Neural cell (in vitro differentiated cells): ENCODE results near the gene FCN1.

ENCODE experiments used
- MXI1 ChIP-seq: fragments of 450-650 bp; conservative IDR thresholded peaks from 2 replicates; pipeline ENCODE4 v1.6.1; 2014; ENCODE audit warnings: antibody characterized with exemption, mild to moderate bottlenecking; ENCODE audit not compliant: poor library complexity, severe bottlenecking
- REST ChIP-seq: IDR thresholded peaks from 2 replicates; pipeline ENCODE4 v1.6.1; 2012; ENCODE audit warnings: borderline replicate concordance
- SMC3 ChIP-seq: fragments of 450-650 bp; conservative IDR thresholded peaks from 2 replicates; pipeline ENCODE4 v1.6.1; 2014; ENCODE audit warnings: antibody characterized with exemption, mild to moderate bottlenecking, moderate library complexity; ENCODE audit not compliant: poor library complexity
- TF ChIP-seq, protein P1 (sequence below): fragments of 450-650 bp; IDR thresholded peaks from 2 replicates; pipeline ENCODE4 v1.5.1; 2014; ENCODE audit warnings: antibody characterized with exemption, mild to moderate bottlenecking, moderate library complexity; ENCODE audit not compliant: poor library complexity, severe bottlenecking

DNA sequence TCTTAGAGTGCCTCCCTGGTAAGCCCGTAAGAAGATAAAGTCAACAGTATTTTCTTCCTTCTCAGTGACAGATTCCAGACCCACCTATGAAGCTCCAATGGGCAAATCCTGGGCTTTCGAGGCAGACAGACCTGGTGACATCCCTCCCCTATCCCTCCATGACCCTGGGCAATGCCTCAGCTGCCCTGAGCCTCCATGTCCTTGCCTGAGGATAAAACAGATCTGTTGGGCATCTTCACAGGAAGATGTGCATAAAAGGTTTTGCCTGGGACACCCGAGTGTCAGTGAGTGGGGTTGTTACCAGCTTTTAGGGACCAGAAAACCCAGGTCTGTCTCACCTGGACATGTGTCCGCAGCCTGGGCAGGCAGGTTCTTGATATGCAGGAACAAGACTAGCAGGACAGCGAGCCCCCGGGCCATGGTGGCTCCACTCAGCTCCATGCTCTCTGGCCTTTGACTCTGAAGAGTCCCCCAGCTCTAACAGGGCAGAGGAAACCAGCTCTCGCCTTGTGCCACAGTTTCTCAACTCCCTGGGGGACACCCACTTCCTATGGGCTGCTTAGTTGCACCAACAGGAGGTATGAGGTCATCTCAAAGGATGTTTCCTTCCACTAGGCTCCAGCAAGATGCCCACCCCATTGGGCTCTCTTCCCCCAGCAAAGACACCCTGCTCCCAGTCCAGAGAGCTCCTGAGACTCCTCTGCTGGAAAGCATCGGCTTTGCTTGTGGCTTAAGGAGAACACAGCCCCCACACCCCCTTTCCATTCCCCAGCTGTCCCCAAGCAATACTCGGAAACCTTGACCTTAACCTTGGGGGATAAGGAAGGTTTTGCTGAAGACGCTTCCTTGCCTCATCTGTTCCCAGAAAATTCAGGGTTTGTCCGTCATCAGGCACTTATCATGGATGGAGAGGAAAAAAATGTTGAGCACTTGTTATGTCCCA lies at the start of gene FCN1:
- TF ChIP-seq, protein P1, sequence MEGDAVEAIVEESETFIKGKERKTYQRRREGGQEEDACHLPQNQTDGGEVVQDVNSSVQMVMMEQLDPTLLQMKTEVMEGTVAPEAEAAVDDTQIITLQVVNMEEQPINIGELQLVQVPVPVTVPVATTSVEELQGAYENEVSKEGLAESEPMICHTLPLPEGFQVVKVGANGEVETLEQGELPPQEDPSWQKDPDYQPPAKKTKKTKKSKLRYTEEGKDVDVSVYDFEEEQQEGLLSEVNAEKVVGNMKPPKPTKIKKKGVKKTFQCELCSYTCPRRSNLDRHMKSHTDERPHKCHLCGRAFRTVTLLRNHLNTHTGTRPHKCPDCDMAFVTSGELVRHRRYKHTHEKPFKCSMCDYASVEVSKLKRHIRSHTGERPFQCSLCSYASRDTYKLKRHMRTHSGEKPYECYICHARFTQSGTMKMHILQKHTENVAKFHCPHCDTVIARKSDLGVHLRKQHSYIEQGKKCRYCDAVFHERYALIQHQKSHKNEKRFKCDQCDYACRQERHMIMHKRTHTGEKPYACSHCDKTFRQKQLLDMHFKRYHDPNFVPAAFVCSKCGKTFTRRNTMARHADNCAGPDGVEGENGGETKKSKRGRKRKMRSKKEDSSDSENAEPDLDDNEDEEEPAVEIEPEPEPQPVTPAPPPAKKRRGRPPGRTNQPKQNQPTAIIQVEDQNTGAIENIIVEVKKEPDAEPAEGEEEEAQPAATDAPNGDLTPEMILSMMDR: no peak
- TF ChIP-seq MXI1: no peak
- no peak for TF ChIP-seq REST
- TF ChIP-seq SMC3: no peak
